GM23248 (cell line): ENCODE measurements around the gene PCDHB6.
"Not testable (repeated sequence)": the region's sequence is repeated elsewhere in the genome, so short reads cannot be mapped to it uniquely, and the experiment has no call there.

Source experiments
- EZH2 ChIP-seq: fragments of 200-600 bp; sonication (generic); IDR thresholded peaks from 2 replicates; pipeline ENCODE4 v1.6.1; 2018; ENCODE audit warnings: antibody characterized with exemption, mild to moderate bottlenecking; ENCODE audit not compliant: insufficient read depth, poor library complexity, severe bottlenecking
- EZH2phosphoT487 ChIP-seq: fragments of 200-600 bp; sonication (generic); IDR thresholded peaks from 2 replicates; pipeline ENCODE4 v1.6.1; 2018; ENCODE audit warnings: antibody characterized with exemption, moderate library complexity, mild to moderate bottlenecking, low read depth; ENCODE audit not compliant: insufficient read depth

DNA sequence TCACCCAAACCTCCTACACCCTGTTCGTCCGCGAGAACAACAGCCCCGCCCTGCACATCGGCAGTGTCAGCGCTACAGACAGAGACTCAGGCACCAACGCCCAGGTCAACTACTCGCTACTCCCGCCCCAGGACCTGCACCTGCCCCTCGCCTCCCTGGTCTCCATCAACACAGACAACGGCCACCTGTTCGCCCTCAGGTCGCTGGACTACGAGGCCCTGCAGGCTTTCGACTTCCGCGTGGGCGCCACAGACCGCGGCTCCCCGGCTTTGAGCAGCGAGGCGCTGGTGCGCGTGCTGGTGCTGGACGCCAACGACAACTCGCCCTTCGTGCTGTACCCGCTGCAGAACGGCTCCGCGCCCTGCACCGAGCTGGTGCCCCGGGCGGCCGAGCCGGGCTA lies 51.3 kb downstream of the PCDHB6 start:
- not testable (repeated sequence) for TF ChIP-seq EZH2, EZH2phosphoT487
